ENCODE measurements around the gene NPR2.

DNA sequence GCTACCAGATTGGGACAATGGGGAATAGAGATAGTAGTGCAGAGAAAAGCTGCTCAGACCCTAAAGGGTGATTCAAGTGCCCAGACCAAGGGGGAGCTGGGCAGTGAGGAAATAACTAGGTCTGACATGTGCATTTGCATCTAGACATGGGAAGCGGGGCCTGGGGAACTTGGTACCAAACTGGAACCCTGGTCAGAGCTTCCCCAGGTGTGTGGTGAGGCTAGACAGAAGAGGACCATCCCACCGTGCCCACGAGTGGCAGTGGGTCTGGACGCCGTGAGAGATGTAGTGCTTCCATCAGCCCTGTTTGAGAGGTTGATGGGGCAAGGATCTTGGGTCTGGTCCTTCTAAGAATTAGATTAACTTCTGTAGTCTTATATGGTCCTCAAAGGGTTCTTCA, 45.2 kb downstream of the NPR2 start:
- TF ChIP-seq, protein P1, sequence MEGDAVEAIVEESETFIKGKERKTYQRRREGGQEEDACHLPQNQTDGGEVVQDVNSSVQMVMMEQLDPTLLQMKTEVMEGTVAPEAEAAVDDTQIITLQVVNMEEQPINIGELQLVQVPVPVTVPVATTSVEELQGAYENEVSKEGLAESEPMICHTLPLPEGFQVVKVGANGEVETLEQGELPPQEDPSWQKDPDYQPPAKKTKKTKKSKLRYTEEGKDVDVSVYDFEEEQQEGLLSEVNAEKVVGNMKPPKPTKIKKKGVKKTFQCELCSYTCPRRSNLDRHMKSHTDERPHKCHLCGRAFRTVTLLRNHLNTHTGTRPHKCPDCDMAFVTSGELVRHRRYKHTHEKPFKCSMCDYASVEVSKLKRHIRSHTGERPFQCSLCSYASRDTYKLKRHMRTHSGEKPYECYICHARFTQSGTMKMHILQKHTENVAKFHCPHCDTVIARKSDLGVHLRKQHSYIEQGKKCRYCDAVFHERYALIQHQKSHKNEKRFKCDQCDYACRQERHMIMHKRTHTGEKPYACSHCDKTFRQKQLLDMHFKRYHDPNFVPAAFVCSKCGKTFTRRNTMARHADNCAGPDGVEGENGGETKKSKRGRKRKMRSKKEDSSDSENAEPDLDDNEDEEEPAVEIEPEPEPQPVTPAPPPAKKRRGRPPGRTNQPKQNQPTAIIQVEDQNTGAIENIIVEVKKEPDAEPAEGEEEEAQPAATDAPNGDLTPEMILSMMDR (IDR thresholded peaks at IDR 0.05; ENCODE audit: extremely low read depth in 1 of 2, insufficient read depth in 1 of 2, low read depth in 1 of 2, low read length in 2 of 2): no peak
- TF ChIP-seq POLR2AphosphoS5 (IDR thresholded peaks at IDR 0.05; ENCODE audit: insufficient read depth, low read depth, low read length): no peak
